NCI-H748 (cell line): ENCODE measurements around the gene ADRA2B.
"Not testable (repeated sequence)": the region's sequence is repeated elsewhere in the genome, so short reads cannot be mapped to it uniquely, and the experiment has no call there.

Experiments
- DNase-seq: peaks from one replicate; lab custom pipeline; 2025; ENCODE audit not compliant: unreplicated experiment; lab: John Stamatoyannopoulos, UW

The ADRA2B gene

GRCh38 chr2:96150791-96151594, 34.6 kb upstream of the ADRA2B start:
- DNase-seq = no peak

GRCh38 chr2:96150007-96150640, 33.8 kb upstream of the ADRA2B start:
- DNase-seq = no peak

- no peak for DNase-seq
Measured at GRCh38 chr2:96148410-96149217, 32.2 kb upstream of the ADRA2B start.

GRCh38 chr2:96147593-96148201, 31.3 kb upstream of the ADRA2B start:
- DNase-seq = no peak

- no peak for DNase-seq
Measured at GRCh38 chr2:96146881-96147592, 30.7 kb upstream of the ADRA2B start.

- no peak for DNase-seq
Measured at GRCh38 chr2:96146153-96146880, 29.9 kb upstream of the ADRA2B start.

GRCh38 chr2:96145848-96146152, 29.4 kb upstream of the ADRA2B start:
- no peak for DNase-seq

- peak; percentile 74 for DNase-seq
Measured at GRCh38 chr2:96145036-96145847, 28.9 kb upstream of the ADRA2B start, which contains the start of gene DUSP2. DUSP2 (minus strand) TSS chr2:96145440; CDS start chr2:96145354, 86 bp downstream.

- DNase-seq = no peak
Measured at GRCh38 chr2:96144481-96145035, 28.2 kb upstream of the ADRA2B start.

GRCh38 chr2:96143848-96144480, 27.6 kb upstream of the ADRA2B start:
- peak; percentile 50 for DNase-seq

GRCh38 chr2:96143231-96143847, 27.0 kb upstream of the ADRA2B start:
- DNase-seq = no peak

GRCh38 chr2:96142217-96143113, 26.1 kb upstream of the ADRA2B start:
- no peak for DNase-seq

GRCh38 chr2:96141624-96141967, 25.2 kb upstream of the ADRA2B start:
- not testable (repeated sequence) for DNase-seq

GRCh38 chr2:96140941-96141623, 24.7 kb upstream of the ADRA2B start:
- DNase-seq = no peak

GRCh38 chr2:96139181-96139758, 22.9 kb upstream of the ADRA2B start:
- DNase-seq = no peak
